Ovary (tissue), 9 donors: ENCODE measurements around the gene SNAP47. TPM values are rescaled to one million over a fixed set of nuclear protein-coding genes. Genes with fewer than 3 reads are reported as not detected.

Experiments used
- DNase-seq, 5 donors: peaks; one replicate each; pipeline ENCODE4 v3.0.0-alpha.2; 2019 to 2020
- H3K27ac ChIP-seq, 2 donors: fragments of 200-600 bp; one replicate each; pipeline versions ENCODE4 v1.5.1 to v1.8.0; 2019 to 2022
- H3K27me3 ChIP-seq: fragments of 200-600 bp; one replicate; pipeline ENCODE4 v1.8.0; 2022
- H3K36me3 ChIP-seq: fragments of 200-600 bp; sonication (generic); one replicate; pipeline ENCODE4 v1.5.1; 2019
- H3K4me1 ChIP-seq: one replicate; pipeline ENCODE4 v1.8.1; 2013; ENCODE audit warnings: mild to moderate bottlenecking, moderate library complexity; ENCODE audit not compliant: insufficient read depth
- H3K4me3 ChIP-seq: fragments of 200-600 bp; sonication (generic); one replicate; pipeline ENCODE4 v1.5.1; 2017
- H3K9me3 ChIP-seq, 2 donors: fragments of 200-600 bp in 1 of 2; sonication (generic) in 1 of 2; one replicate each; pipeline versions ENCODE4 v1.5.1 to v1.8.1; 2013 to 2019; ENCODE audit warnings: mild to moderate bottlenecking in 1 of 2, moderate library complexity in 1 of 2
- EP300 ChIP-seq: sonication (generic); formaldehyde crosslinking; IDR thresholded peaks from one replicate; pipeline ENCODE4 v1.6.1; 2017; ENCODE audit warnings: antibody characterized with exemption
- POLR2A ChIP-seq: fragments of 450-650 bp; IDR thresholded peaks from one replicate; pipeline ENCODE4 v1.6.1; 2017; ENCODE audit warnings: antibody characterized with exemption, mild to moderate bottlenecking, moderate library complexity
- WGBS, 3 donors: extraction: QIAGEN DNeasy Blood & Tissue Kit in 1 of 3; methylation state at CpG; one replicate each; pipeline versions ENCODE4 v1.1.5 to v1.1.7; 2013 to 2017; 5-methylcytosine and 5-hydroxymethylcytosine counted together
- intact Hi-C, 4 donors: fragments of 100-400 bp; cut with DNase I; formaldehyde crosslinking; loops; one replicate each; pipeline versions ENCODE4 v1.11.0 to v1.15.1; 2022 to 2023
- polyA plus RNA-seq, 2 donors: library from polyadenylated mRNA; stranded (reverse); fragments of 200-250 nt in 1 of 2; fragments of 350-450 nt in 1 of 2; fragmentation: Illumina TruSeq in 1 of 2; extraction: RNeasy Lipid Tissue Mini Kit (QIAGEN cat#74804) in 1 of 2; gene quantifications; one replicate each; pipeline ENCODE4 v1.2.3, GENCODE V29; 2013 to 2014
- total RNA-seq, 7 donors: library from RNA; depleted of rRNA in 2 of 7; stranded (reverse); fragments of >200 nt in 2 of 7; fragmentation: NEBNext Ultra II Directional in 3 of 7; extraction: Animal tissue kit (Norgen Biotek cat#: 25700) in 3 of 7; gene quantifications; one replicate each; pipeline versions ENCODE4 v1.1.0 to v1.2.4, GENCODE V29; 2016 to 2023
- TF ChIP-seq, protein P1 (sequence below), 3 donors: fragments of 450-650 bp in 2 of 3; fragments of 200-600 bp in 1 of 3; IDR thresholded peaks; one replicate each; pipeline versions ENCODE4 v1.5.1 to v1.8.0; 2016 to 2022; ENCODE audit warnings: antibody characterized with exemption in 3 of 3, mild to moderate bottlenecking in 1 of 3
- donor health status: DM: no; HTN: no; CAD: no; lungs with moderate emphysema.
- donor health status: DM: no; HTN: no; CAD: no.
- donor health status: Bipolar disorder and iron deficiency.
- donor health status: DM: yes; HTN: yes; CAD: no.
- donor health status: DM: no; HTN: no; CAD: no.
- donor health status: DM: yes; HTN: yes; CAD: no.

The SNAP47 gene
- total and polyA plus RNA-seq, 9 donors, result 43.5 to 135 (median 83.9) TPM

- no peak overlapping the region for H3K4me3 ChIP-seq
- intact Hi-C loops, result no loop called here
- H3K4me1 ChIP-seq, result peaks cover 28% of the 10 kb centered on the region
- no peak overlapping the region for H3K27ac ChIP-seq
- DNase-seq, result no peak
- 91 to 98% (median 92%) methylated on average over 4 of the region's 4 CpGs for WGBS, 3 donors
- no peaks in the 10 kb centered on the region for H3K36me3 ChIP-seq
- no peaks in the 10 kb centered on the region for H3K9me3 ChIP-seq
- TF ChIP-seq, protein P1, sequence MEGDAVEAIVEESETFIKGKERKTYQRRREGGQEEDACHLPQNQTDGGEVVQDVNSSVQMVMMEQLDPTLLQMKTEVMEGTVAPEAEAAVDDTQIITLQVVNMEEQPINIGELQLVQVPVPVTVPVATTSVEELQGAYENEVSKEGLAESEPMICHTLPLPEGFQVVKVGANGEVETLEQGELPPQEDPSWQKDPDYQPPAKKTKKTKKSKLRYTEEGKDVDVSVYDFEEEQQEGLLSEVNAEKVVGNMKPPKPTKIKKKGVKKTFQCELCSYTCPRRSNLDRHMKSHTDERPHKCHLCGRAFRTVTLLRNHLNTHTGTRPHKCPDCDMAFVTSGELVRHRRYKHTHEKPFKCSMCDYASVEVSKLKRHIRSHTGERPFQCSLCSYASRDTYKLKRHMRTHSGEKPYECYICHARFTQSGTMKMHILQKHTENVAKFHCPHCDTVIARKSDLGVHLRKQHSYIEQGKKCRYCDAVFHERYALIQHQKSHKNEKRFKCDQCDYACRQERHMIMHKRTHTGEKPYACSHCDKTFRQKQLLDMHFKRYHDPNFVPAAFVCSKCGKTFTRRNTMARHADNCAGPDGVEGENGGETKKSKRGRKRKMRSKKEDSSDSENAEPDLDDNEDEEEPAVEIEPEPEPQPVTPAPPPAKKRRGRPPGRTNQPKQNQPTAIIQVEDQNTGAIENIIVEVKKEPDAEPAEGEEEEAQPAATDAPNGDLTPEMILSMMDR (IDR thresholded peaks at IDR 0.05), result no peak
- no peak for TF ChIP-seq EP300
- TF ChIP-seq POLR2A, result no peak
- no peaks in the 10 kb centered on the region for H3K27me3 ChIP-seq
These were observed 55.6 kb downstream of the SNAP47 start for GRCh38 chr1:227790868-227791267.

- no peak for DNase-seq
- Histone ChIP-seq H3K27ac (no peak overlapping the region), H3K4me1 (peaks cover 23% of the 10 kb centered on the region), H3K36me3 (no peaks in the 10 kb centered on the region), H3K4me3 (no peak overlapping the region), H3K27me3 (no peaks in the 10 kb centered on the region), H3K9me3 (no peaks in the 10 kb centered on the region)
- WGBS, 3 donors, result 71 to 80% (median 78%) methylated on average over 6 of the region's 6 CpGs
- TF ChIP-seq EP300 (no peak), POLR2A (no peak)
- TF ChIP-seq, protein P1 (IDR thresholded peaks at IDR 0.05), result no peak
- intact Hi-C loops, result no loop called here
These were observed 56.3 kb downstream of the SNAP47 start for GRCh38 chr1:227791425-227792143.

DNA sequence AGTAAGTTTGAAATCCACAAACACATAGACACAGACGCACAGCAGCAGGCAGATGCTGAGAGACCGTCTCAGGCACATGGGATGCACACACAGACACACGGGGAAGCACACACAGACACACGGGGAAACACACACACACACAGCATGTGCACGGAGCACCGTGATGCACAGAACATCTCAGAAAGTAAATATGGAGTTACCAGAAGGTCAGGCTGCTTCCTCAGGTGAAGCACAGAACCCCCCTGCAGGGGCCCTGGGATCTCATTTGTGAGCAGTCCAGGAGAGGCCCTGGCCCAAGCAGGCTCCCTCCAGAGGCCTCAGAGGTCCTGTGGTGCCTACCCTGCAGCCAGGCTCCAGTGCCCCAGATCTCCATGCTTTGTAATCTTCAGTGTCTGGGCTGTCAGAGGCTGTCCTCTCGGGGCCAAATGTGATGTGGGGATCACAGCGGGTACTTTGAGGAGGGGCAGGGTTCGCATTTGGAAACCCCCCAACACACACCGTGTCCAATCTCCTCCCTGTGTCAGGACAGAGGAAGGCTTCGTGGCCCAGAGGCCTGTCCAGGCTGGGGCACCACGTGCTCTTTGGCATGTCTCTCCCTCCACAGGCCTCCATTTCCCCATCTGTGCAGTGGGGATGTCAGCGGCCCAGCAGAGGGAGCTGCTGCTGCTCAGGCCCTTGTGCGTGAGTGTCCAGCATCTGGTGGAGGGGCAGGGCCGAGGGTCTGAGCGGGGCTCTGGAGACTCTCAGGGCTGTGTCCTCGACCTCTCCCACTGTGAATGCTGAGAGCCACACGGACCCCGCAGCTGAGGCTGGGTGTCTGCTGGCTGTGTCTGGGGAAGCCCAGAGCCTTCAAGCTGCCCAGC lies 57.2 kb downstream of the SNAP47 start:
- Histone ChIP-seq H3K36me3 (no peaks in the 10 kb centered on the region), H3K9me3 (no peaks in the 10 kb centered on the region), H3K4me1 (peaks cover 14% of the 10 kb centered on the region), H3K4me3 (no peak overlapping the region), H3K27me3 (no peaks in the 10 kb centered on the region), H3K27ac (no peak overlapping the region)
- intact Hi-C loops, result no loop called here
- DNase-seq, result peak in 1 of 5 donors; percentile 16
- TF ChIP-seq EP300 (no peak), POLR2A (no peak)
- TF ChIP-seq, protein P1 (IDR thresholded peaks at IDR 0.05), result no peak
- WGBS, 3 donors, result 77 to 87% (median 84%) methylated on average over 13 to 19 of the region's 19 CpGs

GRCh38 chr1:227793079-227793947 lies 58.1 kb downstream of the SNAP47 start:
- H3K4me3 ChIP-seq, result no peak overlapping the region
- TF ChIP-seq, protein P1 (IDR thresholded peaks at IDR 0.05), result no peak
- TF ChIP-seq EP300 (no peak), POLR2A (no peak)
- no peaks in the 10 kb centered on the region for H3K9me3 ChIP-seq
- peak overlapping the region; percentile 40 to 51 for H3K27ac ChIP-seq
- H3K4me1 ChIP-seq, result peaks cover 13% of the 10 kb centered on the region
- H3K27me3 ChIP-seq, result no peaks in the 10 kb centered on the region
- intact Hi-C loops, result no loop called here
- no peak for DNase-seq
- WGBS, 3 donors, result 51 to 71% (median 66%) methylated on average over 5 to 10 of the region's 10 CpGs
- no peaks in the 10 kb centered on the region for H3K36me3 ChIP-seq
